GM23338 (cell line): Measurements from ENCODE around the gene C11orf21. TPM values are rescaled to one million over a fixed set of nuclear protein-coding genes. Genes with fewer than 3 reads are reported as not detected.

ENCODE experiments used
- ATAC-seq: fragments of 200-7000 bp; cut with Tn5 transposase; 3 replicates; pipeline ENCODE4 v1.9.1; 2020
- DNase-seq: peaks from one replicate; pipeline ENCODE4 v3.0.0-alpha.2; 2015; ENCODE audit warnings: low spot score
- H2AFZ ChIP-seq: fragments of 200-600 bp; sonication (generic); 2 replicates; pipeline ENCODE4 v1.8.0; 2016; ENCODE audit warnings: antibody characterized with exemption, mild to moderate bottlenecking, moderate library complexity
- H3F3A ChIP-seq: fragments of 200-600 bp; sonication (generic); replicated peaks from 2 replicates; pipeline ENCODE4 v1.8.0; 2017; ENCODE audit warnings: antibody characterized with exemption, mixed run types, low read depth
- H3K27ac ChIP-seq: fragments of 200-600 bp; sonication (generic); 2 replicates; pipeline ENCODE4 v1.6.1; 2016; ENCODE audit warnings: low read depth
- H3K27me3 ChIP-seq: fragments of 200-600 bp; sonication (generic); 2 replicates; pipeline ENCODE4 v1.8.0; 2016; ENCODE audit warnings: mild to moderate bottlenecking, mixed run types, moderate library complexity; ENCODE audit not compliant: insufficient read depth
- H3K36me3 ChIP-seq: fragments of 200-600 bp; sonication (generic); 2 replicates; pipeline ENCODE4 v1.8.0; 2016; ENCODE audit warnings: mild to moderate bottlenecking; ENCODE audit not compliant: insufficient read depth
- H3K4me1 ChIP-seq: fragments of 200-600 bp; sonication (generic); 2 replicates; pipeline ENCODE4 v1.8.0; 2016; ENCODE audit warnings: mild to moderate bottlenecking, moderate library complexity; ENCODE audit not compliant: insufficient read depth
- H3K4me2 ChIP-seq: fragments of 200-600 bp; sonication (generic); 2 replicates; pipeline ENCODE4 v1.7.1; 2017; ENCODE audit warnings: mixed run types
- H3K4me3 ChIP-seq: fragments of 200-600 bp; sonication (generic); 2 replicates; pipeline ENCODE4 v1.6.1; 2016; ENCODE audit warnings: mixed run types
- H3K79me2 ChIP-seq: fragments of 200-600 bp; sonication (generic); replicated peaks from 2 replicates; pipeline ENCODE4 v1.8.0; 2017; ENCODE audit warnings: mild to moderate bottlenecking; ENCODE audit not compliant: insufficient read depth
- H3K9me2 ChIP-seq: fragments of 200-600 bp; sonication (generic); 2 replicates; pipeline ENCODE4 v1.8.0; 2017; ENCODE audit not compliant: insufficient read depth
- H4K20me1 ChIP-seq: fragments of 200-600 bp; sonication (generic); replicated peaks from 2 replicates; pipeline ENCODE4 v1.8.0; 2017; ENCODE audit warnings: mild to moderate bottlenecking; ENCODE audit not compliant: insufficient read depth
- H3K27ac Mint-ChIP-seq: 2 replicates; pipeline ENCODE4 v1.8.0; 2020; ENCODE audit warnings: inconsistent platforms, mild to moderate bottlenecking, moderate library complexity, mixed read lengths
- H3K27me3 Mint-ChIP-seq: 3 replicates; pipeline ENCODE4 v1.8.0; 2022; ENCODE audit warnings: low read depth, mild to moderate bottlenecking, moderate library complexity, mixed read lengths, inconsistent platforms; ENCODE audit not compliant: insufficient read depth, poor library complexity
- H3K36me3 Mint-ChIP-seq: 3 replicates; pipeline ENCODE4 v1.8.0; 2021; ENCODE audit warnings: low read depth, mild to moderate bottlenecking, inconsistent platforms, moderate library complexity, mixed read lengths
- H3K4me1 Mint-ChIP-seq: 3 replicates; pipeline ENCODE4 v1.8.0; 2020; ENCODE audit warnings: mild to moderate bottlenecking, inconsistent platforms, mixed read lengths
- H3K4me3 Mint-ChIP-seq: 3 replicates; pipeline ENCODE4 v1.8.0; 2021; ENCODE audit warnings: moderate library complexity, mild to moderate bottlenecking, inconsistent platforms, mixed read lengths
- H3K9me3 Mint-ChIP-seq: 3 replicates; pipeline ENCODE4 v1.8.0; 2020; ENCODE audit warnings: moderate library complexity, mild to moderate bottlenecking, inconsistent platforms, mixed read lengths
- CREB1 ChIP-seq: fragments of 250-450 bp; sonication (Bioruptor Pico); IDR thresholded peaks from 2 replicates; pipeline ENCODE4 v1.5.0; 2020; ENCODE audit warnings: low read depth, mild to moderate bottlenecking, moderate library complexity
- EZH2 ChIP-seq: fragments of 200-600 bp; sonication (generic); IDR thresholded peaks from one replicate; pipeline ENCODE4 v1.8.0; 2017; ENCODE audit warnings: antibody characterized with exemption, mild to moderate bottlenecking, low read depth; ENCODE audit not compliant: unreplicated experiment
- EZH2phosphoT487 ChIP-seq: fragments of 200-600 bp; sonication (generic); IDR thresholded peaks from one replicate; pipeline ENCODE4 v1.8.1; 2018; ENCODE audit warnings: antibody characterized with exemption; ENCODE audit not compliant: unreplicated experiment
- JUNB ChIP-seq: IDR thresholded peaks from one replicate; pipeline ENCODE4 v1.6.1; 2016; ENCODE audit warnings: antibody characterized with exemption; ENCODE audit not compliant: unreplicated experiment
- POLR2AphosphoS5 ChIP-seq: IDR thresholded peaks from 2 replicates; pipeline ENCODE4 v1.6.1; 2016; ENCODE audit warnings: antibody characterized with exemption, low read depth
- STAT1 ChIP-seq: IDR thresholded peaks from one replicate; pipeline ENCODE4 v1.6.1; 2016; ENCODE audit warnings: antibody characterized with exemption; ENCODE audit not compliant: unreplicated experiment
- ZNF114 ChIP-seq: fragments of 250-450 bp; sonication (Bioruptor Pico); IDR thresholded peaks from 2 replicates; pipeline ENCODE4 v1.5.0; 2020; ENCODE audit warnings: mild to moderate bottlenecking, moderate library complexity
- ZNF331 ChIP-seq: fragments of 250-450 bp; sonication (Bioruptor Pico); IDR thresholded peaks from 2 replicates; pipeline ENCODE4 v1.5.0; 2020; ENCODE audit warnings: low read depth, mild to moderate bottlenecking, moderate library complexity
- polyA plus RNA-seq: library from polyadenylated mRNA; unstranded; fragments of >200 nt; fragmentation: Nextera tagmentation; extraction: Ambion mirVana; gene quantifications from 2 replicates; pipeline ENCODE4 v1.2.1, GENCODE V29; 2016
- total RNA-seq: library from RNA; depleted of rRNA; stranded (reverse); fragments of >200 nt; shearing (Covaris generic); gene quantifications from 2 replicates; pipeline ENCODE4 v1.2.3, GENCODE V29; 2014
- TF ChIP-seq, protein P1 (sequence below), 2 experiments: fragments of 200-600 bp in 1 of 2; sonication (generic) in 1 of 2; conservative IDR thresholded peaks; 2 replicates each; pipeline versions ENCODE4 v1.5.1 to v1.6.1; 2016 to 2017; ENCODE audit warnings: antibody characterized with exemption in 2 of 2, low read depth in 2 of 2, mild to moderate bottlenecking in 2 of 2, moderate library complexity in 1 of 2
- TF ChIP-seq, protein P2 (sequence below): IDR thresholded peaks from one replicate; pipeline ENCODE4 v1.6.1; 2018; ENCODE audit warnings: antibody characterized with exemption; ENCODE audit not compliant: unreplicated experiment
- TF ChIP-seq, protein P3 (sequence below): IDR thresholded peaks from 2 replicates; pipeline ENCODE4 v1.6.1; 2016; ENCODE audit warnings: antibody characterized with exemption

Gene C11orf21
- total and polyA plus RNA-seq, 2 experiments from 2014 or later: not detected

DNA sequence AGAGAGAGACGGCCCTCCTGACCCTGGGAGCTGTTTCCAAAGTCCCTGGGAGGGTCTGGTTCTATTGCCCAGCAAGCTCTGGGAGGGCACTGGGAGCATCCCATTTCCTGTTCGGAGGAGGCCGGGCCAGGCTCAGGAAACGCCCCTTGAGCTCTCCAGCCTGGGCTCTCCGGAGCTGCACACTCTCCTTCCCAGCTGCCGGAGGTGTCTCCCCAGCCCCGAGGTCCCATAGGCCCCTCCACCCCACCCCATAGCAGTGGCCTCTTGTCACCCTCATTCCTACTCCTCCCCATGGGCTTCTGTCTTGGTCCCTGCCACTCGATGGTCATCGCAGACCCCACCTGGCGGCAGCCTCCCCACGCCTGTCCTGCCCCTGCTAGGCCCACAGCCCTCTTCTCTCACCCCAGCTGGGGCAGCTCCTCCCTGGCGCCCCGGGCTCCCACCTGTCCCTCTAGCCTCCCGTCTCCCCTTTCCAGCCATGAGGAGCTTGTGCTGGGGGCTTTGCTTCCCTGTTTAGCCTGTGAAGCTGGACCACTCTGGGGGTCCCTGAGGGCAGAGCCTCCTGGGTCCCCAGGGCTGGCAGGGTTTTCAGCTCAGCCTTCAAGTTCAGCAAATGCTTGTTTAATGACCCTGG is 2.9 kb upstream of the C11orf21 start (continued):
- TF ChIP-seq, protein P1, sequence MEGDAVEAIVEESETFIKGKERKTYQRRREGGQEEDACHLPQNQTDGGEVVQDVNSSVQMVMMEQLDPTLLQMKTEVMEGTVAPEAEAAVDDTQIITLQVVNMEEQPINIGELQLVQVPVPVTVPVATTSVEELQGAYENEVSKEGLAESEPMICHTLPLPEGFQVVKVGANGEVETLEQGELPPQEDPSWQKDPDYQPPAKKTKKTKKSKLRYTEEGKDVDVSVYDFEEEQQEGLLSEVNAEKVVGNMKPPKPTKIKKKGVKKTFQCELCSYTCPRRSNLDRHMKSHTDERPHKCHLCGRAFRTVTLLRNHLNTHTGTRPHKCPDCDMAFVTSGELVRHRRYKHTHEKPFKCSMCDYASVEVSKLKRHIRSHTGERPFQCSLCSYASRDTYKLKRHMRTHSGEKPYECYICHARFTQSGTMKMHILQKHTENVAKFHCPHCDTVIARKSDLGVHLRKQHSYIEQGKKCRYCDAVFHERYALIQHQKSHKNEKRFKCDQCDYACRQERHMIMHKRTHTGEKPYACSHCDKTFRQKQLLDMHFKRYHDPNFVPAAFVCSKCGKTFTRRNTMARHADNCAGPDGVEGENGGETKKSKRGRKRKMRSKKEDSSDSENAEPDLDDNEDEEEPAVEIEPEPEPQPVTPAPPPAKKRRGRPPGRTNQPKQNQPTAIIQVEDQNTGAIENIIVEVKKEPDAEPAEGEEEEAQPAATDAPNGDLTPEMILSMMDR (conservative IDR thresholded peaks at IDR 0.05; ENCODE audit: low read depth in 2 of 2): no peak
- TF ChIP-seq STAT1: no peak
- no peak for TF ChIP-seq POLR2AphosphoS5
- TF ChIP-seq, protein P2, sequence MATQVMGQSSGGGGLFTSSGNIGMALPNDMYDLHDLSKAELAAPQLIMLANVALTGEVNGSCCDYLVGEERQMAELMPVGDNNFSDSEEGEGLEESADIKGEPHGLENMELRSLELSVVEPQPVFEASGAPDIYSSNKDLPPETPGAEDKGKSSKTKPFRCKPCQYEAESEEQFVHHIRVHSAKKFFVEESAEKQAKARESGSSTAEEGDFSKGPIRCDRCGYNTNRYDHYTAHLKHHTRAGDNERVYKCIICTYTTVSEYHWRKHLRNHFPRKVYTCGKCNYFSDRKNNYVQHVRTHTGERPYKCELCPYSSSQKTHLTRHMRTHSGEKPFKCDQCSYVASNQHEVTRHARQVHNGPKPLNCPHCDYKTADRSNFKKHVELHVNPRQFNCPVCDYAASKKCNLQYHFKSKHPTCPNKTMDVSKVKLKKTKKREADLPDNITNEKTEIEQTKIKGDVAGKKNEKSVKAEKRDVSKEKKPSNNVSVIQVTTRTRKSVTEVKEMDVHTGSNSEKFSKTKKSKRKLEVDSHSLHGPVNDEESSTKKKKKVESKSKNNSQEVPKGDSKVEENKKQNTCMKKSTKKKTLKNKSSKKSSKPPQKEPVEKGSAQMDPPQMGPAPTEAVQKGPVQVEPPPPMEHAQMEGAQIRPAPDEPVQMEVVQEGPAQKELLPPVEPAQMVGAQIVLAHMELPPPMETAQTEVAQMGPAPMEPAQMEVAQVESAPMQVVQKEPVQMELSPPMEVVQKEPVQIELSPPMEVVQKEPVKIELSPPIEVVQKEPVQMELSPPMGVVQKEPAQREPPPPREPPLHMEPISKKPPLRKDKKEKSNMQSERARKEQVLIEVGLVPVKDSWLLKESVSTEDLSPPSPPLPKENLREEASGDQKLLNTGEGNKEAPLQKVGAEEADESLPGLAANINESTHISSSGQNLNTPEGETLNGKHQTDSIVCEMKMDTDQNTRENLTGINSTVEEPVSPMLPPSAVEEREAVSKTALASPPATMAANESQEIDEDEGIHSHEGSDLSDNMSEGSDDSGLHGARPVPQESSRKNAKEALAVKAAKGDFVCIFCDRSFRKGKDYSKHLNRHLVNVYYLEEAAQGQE: no peak
- no peak for TF ChIP-seq CREB1 (CRISPR knock-in tag)
- no peak for TF ChIP-seq EZH2

DNA sequence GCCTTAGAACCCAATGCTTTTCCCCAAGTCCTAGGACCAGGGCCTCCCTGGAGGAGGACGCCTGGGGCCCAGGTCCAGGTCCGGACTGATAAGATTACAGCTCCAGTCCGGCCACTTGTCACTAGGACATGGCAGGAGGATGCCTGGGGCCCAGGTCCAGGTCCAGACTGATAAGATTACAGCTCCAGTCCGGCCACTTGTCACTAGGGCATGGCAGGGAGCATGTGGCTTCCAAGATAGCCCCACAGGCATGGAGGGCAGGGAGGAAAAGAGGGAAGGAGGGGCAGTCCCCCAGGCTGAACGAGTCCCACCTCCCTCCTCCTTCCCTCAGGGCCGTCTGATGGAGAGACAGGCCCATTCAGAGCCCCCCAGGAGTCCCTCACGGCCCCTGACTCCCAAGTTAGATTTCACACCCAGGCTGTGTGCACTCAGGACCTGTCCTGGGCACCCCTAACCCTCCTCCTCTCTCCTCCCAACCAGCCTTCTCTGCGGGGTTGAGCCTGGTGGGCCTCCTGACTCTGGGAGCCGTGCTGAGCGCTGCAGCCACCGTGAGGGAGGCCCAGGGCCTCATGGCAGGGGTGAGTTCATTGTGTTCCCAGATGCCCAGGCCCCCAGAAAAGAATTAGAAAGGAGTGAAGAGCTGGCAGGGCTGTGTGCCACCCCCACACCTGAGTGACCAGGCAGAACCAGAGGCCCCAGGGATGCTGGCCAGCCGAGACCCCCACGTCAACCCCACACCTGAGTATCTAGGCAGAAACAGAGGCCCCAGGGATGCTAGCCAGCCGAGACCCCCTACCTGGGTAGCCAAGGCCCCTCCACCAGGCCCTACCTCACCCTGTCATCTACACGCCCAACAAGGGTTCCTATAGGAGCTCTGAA is 2.1 kb upstream of the C11orf21 start:
- ATAC-seq (no peak), DNase-seq (no peak)
- Histone ChIP-seq H3K4me2 (no peak overlapping the region), H3K27ac (no peak overlapping the region), H2AFZ (no peak overlapping the region), H3K4me3 (no peak overlapping the region), H3K79me2 (no peaks in the 10 kb centered on the region), H3K36me3 (no peaks in the 10 kb centered on the region), H3F3A (no peaks in the 10 kb centered on the region), H3K9me2 (no peaks in the 10 kb centered on the region), H3K27me3 (no peaks in the 10 kb centered on the region), H3K4me1 (no peaks in the 10 kb centered on the region), H4K20me1 (no peaks in the 10 kb centered on the region)
- H3K9me3 Mint-ChIP-seq: no peaks in the 10 kb centered on the region
- H3K4me1 Mint-ChIP-seq: peaks cover 7% of the 10 kb centered on the region
- peaks cover 2% of the 10 kb centered on the region for H3K27me3 Mint-ChIP-seq
- no peak overlapping the region for H3K27ac Mint-ChIP-seq
- no peak overlapping the region for H3K4me3 Mint-ChIP-seq
- no peaks in the 10 kb centered on the region for H3K36me3 Mint-ChIP-seq
- TF ChIP-seq ZNF331 (CRISPR knock-in tag) (no peak), STAT1 (no peak), JUNB (no peak), EZH2phosphoT487 (no peak), ZNF114 (CRISPR knock-in tag) (no peak), CREB1 (CRISPR knock-in tag) (no peak), EZH2 (no peak)
- TF ChIP-seq, protein P2: no peak
- TF ChIP-seq, protein P1 (conservative IDR thresholded peaks at IDR 0.05; ENCODE audit: low read depth in 2 of 2): no peak
- TF ChIP-seq, protein P3, sequence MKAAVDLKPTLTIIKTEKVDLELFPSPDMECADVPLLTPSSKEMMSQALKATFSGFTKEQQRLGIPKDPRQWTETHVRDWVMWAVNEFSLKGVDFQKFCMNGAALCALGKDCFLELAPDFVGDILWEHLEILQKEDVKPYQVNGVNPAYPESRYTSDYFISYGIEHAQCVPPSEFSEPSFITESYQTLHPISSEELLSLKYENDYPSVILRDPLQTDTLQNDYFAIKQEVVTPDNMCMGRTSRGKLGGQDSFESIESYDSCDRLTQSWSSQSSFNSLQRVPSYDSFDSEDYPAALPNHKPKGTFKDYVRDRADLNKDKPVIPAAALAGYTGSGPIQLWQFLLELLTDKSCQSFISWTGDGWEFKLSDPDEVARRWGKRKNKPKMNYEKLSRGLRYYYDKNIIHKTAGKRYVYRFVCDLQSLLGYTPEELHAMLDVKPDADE: no peak
